AG20443 (cell line): Measurements from ENCODE around the gene CCT5.
"Not testable (repeated sequence)": the region's sequence is repeated elsewhere in the genome, so short reads cannot be mapped to it uniquely, and the experiment has no call there.

Source experiments
- DNase-seq: peaks from one replicate; pipeline ENCODE4 v3.0.0; 2012; ENCODE audit warnings: low spot score, mixed read lengths

The CCT5 gene

DNA sequence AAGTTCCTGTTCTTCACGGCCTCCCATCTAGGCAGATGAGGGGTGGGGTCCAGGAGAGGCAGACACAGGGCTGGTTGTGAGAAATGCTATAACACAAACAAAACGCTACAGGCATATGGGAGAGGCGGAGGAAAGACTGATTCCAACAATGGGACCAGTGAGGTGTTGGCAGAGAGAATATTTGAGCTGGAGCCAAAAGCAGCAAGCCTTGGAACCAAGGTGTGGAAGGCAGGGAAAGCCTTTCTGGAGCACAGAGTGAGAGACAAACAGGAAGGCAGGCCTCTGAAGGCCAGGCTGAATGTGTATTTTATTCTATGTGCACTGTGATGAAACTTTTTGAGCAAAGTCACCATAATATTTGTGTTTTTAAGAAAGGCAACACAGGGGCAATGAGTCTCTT lies 3.3 kb upstream of the CCT5 start:
- no peak for DNase-seq

DNA sequence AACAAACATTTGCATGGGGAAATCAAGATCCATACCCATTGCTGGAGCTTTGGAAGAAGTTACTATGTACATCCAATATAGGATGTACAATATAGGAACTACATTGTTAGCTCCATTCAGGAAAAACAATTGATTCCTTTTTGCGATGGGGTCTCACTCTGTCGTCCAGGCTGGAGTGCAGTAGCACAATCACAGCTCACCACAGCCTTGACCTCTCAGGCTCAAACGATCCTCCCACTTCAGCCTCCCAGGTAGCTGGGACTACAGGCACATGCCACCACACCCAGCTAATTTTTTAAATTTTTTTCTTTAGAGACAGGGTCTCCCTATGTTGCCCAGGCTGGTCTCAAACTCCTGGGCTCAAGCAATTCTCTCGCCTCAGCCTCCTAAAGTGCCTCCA lies 2.9 kb upstream of the CCT5 start:
- DNase-seq = not testable (repeated sequence)

DNA sequence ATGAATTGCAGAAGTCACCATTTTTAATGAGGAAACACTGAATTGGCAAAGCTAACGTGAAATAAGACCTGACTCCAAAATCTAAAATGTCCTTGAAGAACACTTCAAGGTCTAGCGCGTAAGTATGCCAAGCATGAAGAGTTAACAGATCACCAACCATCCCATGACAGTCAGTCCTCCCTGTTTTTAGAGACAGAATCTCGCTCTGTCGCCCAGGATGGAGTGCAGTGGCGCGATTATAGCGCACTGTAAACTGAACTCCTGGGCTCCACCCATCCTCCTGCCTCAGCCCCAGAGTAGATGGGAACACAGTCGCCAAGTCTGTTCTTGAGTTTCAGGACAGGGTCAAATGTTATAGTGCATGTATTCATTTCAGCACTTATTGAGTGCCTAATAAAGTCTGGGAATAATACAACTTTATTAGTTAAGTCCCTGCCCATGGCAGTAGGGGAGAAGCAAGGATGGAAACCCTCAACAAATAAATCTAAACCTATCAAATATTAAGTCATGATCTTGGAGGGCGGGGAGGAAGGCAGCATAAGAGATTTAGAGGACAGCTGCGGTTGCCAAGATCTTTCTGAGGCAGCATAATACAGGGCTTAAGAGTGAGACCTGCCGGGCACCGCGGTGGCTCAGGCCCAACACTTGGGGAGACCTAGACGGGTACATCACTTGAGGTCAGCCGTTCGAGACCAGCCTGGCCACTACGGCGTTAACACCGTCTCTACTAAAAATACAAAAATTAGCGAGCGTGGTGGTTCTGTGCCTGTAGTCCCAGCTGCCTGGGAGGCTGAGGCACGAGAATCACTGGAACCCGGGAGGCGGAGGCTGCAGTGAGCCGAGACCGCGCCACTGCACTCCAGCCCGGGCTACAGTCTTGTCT lies 1.5 kb upstream of the CCT5 start:
- no peak for DNase-seq

DNA sequence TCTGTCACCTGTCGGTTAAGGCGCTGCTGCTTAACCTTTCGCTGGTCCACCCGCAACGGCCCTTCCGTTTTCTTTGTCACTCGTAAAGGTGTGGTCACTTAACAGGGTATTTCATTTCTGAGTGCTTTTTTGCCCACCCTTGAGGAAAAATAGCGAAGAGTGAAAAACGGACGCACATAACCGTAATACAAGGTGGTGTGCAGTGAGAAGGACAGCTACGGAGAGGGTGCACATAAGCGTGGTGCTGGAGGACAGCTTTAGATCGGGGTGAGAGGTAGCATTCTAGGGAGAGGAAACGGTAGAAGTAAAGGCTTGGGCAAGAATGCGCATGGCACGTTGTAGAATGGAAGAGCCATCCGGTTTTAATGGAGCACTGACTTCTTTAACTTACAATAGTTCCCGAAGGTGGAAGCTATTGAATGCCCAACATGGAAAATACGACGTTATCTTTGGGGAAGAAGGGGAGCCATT lies 761 bp downstream of the CCT5 start:
- peak; percentile 36 for DNase-seq

DNA sequence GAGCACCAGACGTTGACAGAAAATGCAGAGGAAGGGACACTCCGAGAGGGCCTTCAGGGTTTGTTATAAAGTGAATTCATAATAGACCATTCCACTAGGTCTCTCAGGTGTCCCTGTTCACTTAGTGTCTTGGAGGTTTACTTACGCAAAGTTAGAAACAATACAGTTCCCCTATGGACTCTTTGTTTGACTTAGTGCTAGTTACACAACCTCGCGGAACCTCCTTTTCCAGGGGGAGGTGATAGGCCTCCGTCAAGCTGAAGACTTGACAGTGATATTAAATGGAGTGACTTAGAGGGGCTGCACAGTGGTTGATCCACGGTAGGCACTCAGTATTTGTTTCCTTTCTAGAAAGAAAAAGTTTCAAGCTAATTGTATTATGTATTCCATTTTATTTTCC lies 1.3 kb downstream of the CCT5 start:
- DNase-seq = no peak

DNA sequence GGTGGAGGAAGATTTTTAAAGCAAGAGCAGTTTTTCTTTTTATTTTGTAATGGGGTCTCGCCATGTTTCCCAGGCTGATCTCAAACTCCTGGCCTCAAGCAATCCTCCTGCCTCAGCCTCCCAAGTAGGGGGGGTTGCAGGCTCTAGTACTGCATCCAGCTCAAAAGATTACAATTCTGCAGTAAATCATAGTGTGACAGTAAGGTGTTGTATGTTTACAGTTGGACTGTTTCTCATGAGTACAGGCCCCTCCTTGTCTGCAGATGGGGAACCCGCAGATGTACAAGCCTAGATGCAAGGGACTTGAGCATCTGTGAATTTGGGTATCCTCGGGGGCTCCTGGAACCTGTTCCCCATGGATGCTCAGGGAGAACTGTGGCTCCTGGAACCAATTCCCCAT lies 3.3 kb downstream of the CCT5 start:
- DNase-seq = no peak

DNA sequence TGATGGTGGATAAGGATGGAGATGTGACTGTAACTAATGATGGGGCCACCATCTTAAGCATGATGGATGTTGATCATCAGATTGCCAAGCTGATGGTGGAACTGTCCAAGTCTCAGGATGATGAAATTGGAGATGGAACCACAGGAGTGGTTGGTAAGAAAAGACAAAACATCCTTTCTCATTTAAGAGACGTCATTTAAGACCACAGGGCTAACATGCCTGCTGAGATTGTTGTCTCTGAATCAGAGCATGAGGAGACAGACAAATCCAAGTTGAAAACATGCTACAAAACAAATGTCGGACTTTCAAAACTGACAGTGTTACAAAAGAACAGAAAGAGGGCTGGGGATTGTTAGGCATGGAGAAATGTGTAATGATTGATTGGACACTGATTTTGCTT lies 4.6 kb downstream of the CCT5 start:
- no peak for DNase-seq

DNA sequence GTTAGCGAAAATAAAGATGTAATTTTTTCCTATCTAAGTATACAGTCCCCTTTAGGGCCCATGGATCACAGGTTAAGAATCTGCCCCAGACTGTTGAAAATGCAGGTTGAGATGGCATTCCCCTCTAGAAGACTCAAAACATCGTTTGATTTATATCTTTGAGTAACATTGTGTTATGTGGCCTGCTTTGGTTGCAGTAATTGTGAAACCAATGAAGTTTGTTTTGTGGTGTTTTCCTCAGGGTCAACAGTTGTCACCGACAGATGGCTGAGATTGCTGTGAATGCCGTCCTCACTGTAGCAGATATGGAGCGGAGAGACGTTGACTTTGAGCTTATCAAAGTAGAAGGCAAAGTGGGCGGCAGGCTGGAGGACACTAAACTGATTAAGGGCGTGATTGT lies 7.8 kb downstream of the CCT5 start:
- no peak for DNase-seq

DNA sequence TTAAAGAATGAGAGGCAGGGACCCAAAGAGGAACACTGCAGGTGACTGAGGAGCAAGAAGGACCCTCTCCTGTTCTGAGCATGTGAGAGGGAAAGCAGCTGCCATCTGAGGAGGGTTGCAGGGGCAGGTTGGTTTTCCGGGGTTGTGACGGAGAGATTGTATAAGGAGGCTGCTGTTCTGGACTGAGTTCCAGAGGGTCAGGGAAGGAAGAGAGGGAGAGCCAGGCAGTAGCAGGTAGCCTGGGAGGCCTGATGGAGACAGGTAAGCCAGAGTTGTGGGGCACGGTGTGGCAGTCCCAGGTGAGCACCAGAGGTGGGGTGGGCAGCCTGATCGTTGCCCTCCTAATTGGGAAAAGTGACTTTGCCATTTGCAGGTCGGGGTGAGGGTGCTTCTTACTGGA lies 9.8 kb downstream of the CCT5 start:
- no peak for DNase-seq

DNA sequence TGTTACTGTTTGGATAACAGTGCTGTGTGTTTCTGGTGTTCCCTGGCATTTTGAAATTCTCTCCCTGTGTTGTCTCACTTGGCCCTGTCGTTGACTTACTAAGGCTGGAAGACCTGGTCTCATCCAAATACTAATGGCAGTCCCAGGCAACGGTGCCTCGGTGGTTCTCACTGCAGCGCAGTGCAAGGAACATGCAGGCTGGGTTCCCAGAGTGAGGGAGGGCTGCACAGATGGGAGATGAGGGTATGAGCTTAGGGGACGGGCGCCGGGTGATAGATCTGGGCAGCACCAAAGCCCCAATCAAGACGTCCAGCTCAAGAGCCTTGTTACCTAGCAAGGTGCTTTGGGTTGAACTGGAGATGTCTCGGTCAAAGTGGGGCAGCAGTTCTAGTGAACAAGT lies 11.0 kb downstream of the CCT5 start:
- no peak for DNase-seq

DNA sequence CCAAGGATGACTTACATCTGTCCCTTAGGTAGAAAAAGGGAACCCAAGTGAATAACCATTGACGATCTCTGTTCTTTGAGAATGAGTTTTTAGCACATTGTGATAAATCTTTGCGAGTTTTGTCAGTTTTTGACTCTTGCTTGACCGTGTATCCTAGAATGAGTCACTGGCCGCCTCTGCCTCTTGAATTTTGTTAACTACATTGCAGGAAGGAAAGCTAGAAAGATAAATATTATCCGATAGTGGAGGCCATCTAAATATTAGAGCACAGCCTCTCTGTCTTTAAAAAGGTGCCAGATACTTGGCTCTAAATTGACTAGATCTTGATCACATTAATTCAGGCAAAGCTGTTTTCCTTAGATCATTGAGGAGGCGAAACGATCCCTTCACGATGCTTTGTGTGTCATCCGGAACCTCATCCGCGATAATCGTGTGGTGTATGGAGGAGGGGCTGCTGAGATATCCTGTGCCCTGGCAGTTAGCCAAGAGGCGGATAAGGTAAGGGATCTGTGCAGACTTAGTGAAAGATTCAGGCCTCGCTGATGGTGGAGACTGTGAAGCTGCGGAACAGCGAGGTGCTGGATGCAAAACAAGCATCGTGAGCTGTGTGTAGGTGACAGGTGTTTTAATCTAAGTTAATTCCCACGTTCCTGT lies 12.2 kb downstream of the CCT5 start:
- DNase-seq = no peak

DNA sequence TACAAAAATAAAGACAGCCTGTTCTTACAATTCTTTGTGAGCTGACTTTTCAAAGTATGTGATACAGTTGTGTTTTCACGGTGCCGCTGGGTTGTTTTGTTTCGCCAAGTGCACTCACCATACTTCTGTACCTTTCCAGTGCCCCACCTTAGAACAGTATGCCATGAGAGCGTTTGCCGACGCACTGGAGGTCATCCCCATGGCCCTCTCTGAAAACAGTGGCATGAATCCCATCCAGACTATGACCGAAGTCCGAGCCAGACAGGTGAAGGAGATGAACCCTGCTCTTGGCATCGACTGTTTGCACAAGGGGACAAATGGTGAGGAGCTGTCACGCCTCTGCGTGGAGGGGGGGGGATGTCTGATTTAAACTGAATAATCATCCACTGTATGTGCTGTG lies 12.9 kb downstream of the CCT5 start:
- DNase-seq = no peak

DNA sequence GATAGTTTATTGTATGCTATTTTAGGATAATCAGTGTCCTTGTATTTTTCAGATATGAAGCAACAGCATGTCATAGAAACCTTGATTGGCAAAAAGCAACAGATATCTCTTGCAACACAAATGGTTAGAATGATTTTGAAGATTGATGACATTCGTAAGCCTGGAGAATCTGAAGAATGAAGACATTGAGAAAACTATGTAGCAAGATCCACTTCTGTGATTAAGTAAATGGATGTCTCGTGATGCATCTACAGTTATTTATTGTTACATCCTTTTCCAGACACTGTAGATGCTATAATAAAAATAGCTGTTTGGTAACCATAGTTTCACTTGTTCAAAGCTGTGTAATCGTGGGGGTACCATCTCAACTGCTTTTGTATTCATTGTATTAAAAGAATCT lies 14.5 kb downstream of the CCT5 start:
- no peak for DNase-seq

DNA sequence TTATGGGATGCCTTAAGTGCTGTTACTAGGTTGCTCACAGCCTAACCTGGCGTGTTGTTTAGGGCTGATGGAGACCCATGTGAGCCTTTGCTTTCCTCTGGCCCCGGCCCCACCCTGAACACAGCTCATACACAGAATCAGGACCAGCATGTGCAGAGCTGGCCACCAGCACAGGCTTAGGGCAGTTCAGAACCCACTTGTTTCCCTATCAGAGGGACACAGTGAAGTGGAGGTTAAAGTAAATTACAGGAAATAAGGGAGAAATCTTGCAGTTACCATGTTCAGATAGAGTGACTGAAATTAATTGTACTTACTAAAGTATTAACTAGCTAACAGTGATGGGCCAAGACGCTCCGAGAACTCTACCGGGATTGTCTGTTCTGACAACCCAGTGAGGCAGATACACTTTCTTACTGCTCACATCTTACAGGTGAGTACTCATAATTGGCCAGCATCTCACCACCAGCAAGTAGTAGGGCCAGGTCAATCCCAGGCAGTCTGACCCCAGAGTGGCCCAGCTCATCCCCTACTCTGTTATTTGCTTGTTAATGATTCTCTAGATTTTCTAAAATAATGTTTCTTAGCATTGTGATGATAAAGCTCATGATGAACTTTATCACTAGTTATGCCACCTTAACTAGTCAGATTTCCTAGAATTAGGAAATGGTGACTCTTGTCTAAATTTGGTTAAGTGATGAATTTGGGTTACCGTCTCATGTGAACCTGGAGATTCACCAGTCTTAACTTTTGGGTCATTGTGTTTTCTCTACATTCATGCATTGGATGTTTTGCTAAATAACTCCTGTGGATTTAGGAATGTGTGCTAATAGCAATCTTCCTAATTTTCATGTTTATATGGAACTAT lies 15.4 kb downstream of the CCT5 start:
- DNase-seq = no peak

DNA sequence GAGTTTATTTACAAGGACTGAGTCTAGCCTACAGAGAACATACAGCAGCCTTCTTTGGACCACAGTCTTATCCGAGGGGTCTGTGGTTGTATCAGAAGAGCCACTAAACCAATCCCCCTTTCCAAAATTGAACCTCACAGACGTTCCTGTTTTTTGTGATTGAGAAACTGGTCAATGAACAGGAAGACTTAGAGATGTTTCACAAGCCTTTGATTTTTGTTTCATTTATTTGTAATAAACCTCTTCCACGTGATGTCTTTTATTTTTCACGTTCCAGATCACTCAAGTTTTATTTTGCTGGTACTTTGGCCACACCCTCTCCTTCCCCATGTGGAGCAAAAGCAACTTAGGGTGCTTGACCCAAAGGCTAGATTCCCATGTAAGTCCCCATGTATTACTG lies 16.1 kb downstream of the CCT5 start:
- no peak for DNase-seq

DNA sequence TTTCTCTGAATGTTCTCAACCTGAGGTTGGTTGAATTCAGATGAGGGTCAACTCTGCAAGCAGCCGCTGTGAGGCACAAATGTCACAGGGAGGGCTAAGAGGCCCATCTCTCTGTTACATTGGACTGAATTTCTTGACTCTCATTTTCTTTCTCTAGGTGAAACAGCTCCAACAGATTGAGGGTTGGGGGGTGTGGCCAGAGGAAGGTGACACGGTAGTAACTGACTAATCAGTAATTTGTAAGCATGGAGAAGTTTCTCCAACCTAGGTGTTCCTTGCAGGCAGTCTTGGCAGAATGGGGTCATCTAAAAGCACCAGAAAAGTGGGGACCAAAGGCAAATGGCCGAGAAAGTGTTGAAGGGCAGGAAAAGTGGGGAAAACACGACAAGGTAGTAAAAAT lies 16.8 kb downstream of the CCT5 start:
- no peak for DNase-seq

DNA sequence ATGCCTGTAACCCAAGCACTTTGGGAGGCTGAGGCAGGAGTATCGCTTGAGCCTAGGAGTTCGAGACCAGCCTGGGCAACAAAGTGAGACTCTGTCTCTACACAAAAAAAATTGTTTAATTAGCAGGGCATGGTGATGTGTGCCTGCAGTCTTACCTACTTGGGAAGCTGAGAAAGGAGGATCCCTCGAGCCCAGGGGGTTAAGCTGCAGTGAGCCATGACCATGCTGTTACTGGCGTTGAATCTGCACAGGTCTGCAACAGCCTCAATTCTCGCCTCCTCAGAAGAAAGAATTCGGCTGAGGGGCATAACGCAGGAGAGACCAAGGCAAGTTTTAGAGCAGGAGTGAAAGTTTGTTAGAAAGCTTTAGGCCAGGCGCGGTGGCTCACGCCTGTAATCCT lies 18.0 kb downstream of the CCT5 start:
- no peak for DNase-seq

DNA sequence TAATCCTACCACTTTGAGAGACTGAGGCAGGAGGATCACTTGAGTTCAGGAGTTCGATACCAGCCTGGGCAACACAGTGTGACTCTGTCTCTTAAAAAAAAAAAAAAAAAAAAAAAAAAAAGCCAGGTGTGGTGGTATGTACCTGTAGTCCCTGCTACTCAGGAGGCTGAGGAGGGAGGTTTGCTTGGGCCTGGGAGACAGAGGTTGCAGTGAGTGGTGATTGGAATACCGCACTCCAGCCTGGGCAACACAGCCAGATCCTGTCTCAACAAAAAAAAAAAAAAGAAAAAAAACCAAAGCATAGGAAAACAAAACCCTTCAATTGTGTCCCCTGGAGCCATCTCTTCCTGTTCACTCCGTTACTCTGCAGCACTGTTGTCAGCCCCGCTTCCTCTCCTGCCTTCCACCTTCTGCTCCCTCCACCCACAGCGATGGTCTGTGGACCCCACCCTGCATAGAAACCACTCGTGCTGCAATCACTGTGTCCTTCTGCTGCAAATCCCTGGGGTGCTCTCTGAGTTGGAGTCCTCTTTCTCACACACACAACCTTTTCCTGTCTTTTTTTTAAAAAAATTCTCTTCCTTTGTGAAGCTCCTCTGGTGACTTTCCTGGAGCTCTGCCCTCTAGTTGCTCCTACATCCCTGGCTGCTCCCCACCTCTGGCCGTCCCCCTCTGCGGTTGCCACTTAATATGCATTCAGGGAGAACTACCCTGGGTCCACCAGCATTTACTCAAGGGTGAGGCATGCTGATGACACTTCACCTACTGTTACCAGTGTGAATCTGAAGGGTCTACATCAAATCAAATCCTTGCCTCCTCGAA lies 22.2 kb downstream of the CCT5 start:
- no peak for DNase-seq

DNA sequence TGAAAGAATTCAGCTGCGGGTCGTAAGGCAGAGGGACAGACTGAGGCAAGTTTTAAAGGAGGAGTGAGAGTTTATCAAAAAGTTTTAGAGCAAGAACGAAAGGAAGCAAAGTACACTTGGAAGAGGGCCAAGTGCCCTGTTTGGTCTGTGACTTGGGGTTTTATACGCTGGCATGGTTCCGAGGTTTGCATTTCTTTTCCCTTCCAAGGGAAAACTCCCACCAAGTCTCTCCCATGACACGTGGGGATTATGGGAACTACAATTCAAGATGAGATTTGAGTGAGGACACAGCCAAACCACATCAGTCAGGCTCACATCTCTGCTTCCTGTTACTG lies 22.8 kb downstream of the CCT5 start:
- DNase-seq = not testable (repeated sequence)

DNA sequence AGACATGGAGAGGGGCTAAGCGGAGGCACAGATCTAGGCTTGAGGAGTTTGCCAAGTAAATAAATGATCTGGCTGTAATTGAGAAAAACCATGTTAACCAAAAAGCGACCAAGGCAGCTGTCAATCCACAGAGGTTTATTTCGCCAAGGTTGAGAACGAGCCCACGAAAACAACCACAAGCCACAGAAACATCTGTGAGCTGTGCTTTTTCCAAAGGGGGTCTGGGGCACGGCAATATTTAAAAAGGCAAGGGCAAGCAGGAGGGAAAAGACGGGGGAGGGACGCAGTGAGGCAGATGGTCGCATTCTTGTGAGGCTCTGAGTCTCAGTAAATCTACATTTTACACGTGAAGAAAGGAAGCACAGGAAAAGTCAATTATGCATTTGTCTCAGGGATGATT lies 25.4 kb downstream of the CCT5 start:
- no peak for DNase-seq

DNA sequence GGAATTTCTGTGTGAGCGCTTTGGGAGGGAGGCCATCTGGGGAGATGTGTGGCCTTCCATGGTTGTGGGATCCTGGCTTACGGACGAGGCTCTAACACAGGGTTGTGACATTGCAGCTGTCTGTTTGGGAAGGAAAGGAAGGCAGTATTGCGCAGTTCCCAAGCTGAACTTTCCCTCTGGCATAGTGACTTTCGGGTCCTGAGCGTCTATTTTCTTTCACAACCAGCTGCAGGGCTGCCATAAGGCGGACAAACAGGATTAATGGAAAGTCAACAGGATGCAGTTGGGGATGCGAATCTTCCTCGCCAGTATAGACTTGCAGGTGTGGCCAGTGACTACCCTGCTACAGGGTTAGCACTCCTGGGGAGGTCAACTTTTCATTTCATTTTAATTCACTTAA lies 25.9 kb downstream of the CCT5 start:
- DNase-seq = no peak

DNA sequence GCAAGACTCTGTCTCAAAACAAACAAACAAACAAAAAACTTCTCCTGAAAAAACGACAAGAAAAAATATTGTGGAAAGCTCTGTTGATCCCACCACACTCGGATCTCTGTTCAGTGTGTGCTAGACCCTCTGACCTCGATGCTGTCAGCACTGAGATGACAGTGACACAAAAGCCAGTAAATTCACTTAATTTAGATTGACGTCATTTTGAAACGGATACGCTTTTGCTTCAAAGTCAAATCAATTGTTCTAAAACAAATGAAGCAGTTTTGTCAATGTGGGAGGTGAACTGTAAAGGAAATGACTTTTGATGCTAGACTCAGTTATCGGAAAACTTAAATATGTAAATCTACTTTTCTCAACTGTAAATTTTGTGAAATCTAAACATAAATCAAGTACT lies 26.6 kb downstream of the CCT5 start:
- DNase-seq = no peak
